HG03045 (cell line): Measurements from ENCODE around the gene ZNF32.

Experiments used
- ATAC-seq: cut with Tn5 transposase; IDR thresholded peaks from one replicate; pipeline ENCODE4 v1.9.1; 2021; ENCODE audit warnings: mild to moderate bottlenecking, moderate library complexity; ENCODE audit not compliant: unreplicated experiment

Gene ZNF32

DNA sequence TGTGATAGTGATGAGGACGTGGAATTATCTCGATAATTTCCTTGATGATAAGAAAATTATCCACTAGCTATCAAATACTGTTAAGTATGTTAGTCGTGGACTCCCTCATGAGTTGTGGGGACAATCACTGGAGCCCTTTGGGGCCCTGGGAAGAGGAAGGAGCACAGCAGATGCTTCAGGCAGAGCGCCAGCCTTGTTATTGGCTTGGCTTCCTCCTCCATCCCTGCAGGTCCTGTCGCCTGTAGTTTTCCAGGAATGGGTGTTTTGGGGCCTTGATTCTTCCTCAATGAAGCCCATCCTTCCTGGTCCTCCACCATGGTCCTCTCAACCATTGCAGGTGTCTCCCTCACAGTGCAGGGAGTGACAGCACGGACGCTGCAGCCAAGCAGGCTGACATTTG is 32.5 kb upstream of the ZNF32 start:
- no peak for ATAC-seq

GRCh38 chr10:43680035-43680434 is 31.4 kb upstream of the ZNF32 start:
- no peak for ATAC-seq

DNA sequence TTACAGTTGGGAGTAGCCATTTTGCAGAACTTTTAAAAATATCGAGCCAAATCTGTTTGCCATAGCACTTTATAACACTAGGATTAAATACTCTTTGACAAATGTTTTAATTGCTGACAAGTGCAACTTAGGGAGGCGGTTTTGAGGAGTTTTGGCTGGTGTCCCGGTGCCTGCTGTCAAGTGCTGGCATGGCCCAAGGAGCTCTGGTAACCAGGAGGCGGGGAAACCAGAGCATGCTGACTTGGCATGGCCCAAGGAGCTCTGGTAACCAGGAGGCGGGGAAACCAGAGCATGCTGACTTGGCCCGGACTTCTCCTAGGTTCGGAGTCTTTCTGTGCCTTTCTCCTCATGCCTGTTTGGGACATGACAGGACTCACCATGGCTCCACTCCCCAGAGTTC is 30.8 kb upstream of the ZNF32 start:
- ATAC-seq: no peak

GRCh38 chr10:43678654-43679053 is 30.0 kb upstream of the ZNF32 start:
- no peak for ATAC-seq

- no peak for ATAC-seq
These were observed 28.2 kb upstream of the ZNF32 start for GRCh38 chr10:43676901-43677300.

GRCh38 chr10:43676331-43676730 is 27.6 kb upstream of the ZNF32 start:
- ATAC-seq: no peak

GRCh38 chr10:43674553-43675210 is 26.0 kb upstream of the ZNF32 start:
- ATAC-seq: no peak

GRCh38 chr10:43673471-43673870 is 24.8 kb upstream of the ZNF32 start:
- no peak for ATAC-seq

GRCh38 chr10:43671659-43672531 is 23.2 kb upstream of the ZNF32 start:
- ATAC-seq: no peak

GRCh38 chr10:43669386-43669785 is 20.7 kb upstream of the ZNF32 start:
- no peak for ATAC-seq

DNA sequence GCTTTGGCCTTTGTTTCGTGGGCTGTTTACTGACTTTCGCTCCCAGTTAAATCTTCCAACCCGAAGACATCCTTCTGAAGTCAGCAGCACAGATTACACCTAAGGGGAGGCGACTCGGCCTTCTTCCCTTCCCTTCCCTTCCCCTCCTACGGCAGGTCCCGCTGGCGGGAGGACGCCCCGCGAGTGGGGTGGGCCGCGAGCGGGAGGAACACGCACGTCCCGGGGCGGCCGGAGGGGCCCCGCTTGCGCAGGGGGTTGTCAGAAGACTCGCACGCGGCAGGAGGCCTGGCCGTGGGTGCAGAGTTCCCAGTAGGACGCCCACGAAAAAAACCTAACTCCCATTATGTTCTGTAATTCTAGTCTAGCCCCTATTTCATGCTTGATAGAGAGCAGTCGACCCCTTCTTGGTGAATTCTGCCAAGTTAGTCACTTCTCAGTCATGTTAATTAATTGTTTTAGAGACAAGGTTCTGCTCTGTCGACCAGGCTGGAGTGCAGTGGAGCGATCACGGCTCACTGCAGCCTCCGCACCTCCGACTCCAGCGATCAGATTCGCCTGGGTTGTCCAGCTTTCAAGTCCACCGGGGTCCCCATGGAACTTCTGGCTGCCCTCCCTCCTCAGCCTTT is 19.2 kb upstream of the ZNF32 start:
- no peak for ATAC-seq

GRCh38 chr10:43667317-43667731 is 18.6 kb upstream of the ZNF32 start:
- no peak for ATAC-seq

DNA sequence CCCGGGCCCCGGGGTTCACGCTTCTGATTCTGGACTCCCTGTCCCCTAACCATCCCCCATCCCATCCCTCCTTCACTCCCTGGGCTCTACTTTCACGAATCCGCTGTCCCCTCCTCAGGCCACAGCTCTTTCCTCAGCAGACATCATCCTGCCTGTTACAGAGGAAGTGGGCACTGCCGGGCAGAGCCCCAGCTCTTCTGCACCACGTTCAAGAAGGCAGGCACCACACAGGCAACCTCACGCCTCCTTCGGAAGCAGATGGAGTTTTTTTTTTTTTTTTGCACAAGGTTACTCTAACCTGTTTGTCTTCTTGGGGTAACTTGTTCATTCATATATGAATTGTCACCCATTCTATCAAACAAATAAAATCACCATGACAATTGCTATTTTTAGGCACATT is 17.9 kb upstream of the ZNF32 start:
- ATAC-seq: no peak

- no peak for ATAC-seq
These were observed 16.4 kb upstream of the ZNF32 start for GRCh38 chr10:43665054-43665453.

DNA sequence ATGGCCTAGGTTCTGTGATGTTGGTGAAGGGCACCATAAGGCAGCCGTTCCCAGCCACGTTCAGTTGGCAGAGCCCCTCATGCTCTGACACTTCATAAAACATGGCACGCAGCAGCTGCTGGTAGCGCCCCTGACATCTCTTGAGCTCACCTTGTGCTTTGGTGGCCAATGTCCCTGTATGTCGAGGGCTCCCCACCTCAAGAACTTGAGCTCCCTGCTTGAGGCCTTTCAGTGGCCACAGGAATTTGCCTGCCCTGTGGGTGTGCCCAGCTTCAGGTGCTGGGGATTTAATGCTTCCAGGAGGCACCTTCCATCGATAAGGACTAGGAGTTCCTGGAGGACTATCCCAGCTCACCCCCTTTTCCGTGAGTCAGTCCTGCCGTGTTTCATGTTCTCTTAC is 9.5 kb upstream of the ZNF32 start:
- no peak for ATAC-seq

DNA sequence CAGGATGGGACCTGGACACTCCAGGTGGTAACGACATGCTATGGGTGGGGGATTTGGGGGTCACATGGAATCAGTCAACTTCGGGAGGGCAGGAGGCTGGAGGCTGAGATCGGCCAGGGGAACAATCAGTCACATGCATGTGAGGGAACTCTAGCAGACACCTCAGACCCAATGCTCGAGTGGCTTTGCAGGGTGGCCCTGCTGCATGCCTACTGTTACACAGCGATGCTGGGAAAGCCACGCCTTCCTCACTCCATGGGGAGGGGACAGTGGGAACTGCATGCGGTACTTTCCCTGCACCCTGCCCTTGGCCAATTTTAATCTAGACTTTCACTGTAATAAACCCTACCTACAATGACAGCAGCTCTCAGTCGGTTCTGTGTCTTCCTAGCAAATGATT is 6.6 kb upstream of the ZNF32 start:
- no peak for ATAC-seq

GRCh38 chr10:43653746-43654145 is 5.1 kb upstream of the ZNF32 start:
- ATAC-seq: no peak

GRCh38 chr10:43649185-43649523 is 473 bp upstream of the ZNF32 start:
- ATAC-seq: peak; percentile 4

DNA sequence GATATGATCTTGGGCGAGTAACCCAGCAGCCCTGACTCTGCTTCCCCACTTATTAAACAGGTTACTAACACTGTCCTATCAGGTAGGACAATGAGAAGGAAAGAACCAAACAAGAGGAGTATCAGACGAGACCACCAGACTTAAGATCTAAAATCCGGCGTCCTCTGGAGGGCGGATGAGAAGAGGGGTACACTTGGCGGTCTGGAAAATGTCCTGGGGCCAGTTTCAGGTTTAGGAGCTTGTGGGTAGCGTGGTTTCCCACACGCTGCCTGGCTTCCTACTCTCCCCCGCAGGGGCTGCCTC is 635 bp downstream of the ZNF32 start:
- ATAC-seq: no peak

GRCh38 chr10:43647576-43647975 is 1.1 kb downstream of the ZNF32 start:
- ATAC-seq: no peak

DNA sequence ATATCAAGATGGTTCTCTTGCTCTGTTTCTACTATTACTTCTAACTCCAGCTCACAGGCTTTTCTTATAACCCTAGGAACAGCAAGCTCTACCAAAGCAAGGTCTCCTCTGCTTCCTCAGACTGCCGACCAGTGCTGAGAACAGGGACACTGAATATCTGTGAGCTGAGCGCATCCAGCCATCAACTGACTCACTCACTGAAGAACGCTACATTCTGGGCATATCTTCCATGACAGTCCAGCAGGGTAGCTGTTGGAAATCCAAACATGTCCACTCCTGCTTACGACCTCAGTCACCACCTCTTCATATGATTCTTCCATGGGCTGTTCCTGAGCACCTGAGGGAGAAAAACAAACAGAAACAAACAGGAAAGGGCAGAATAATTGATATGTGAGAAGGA is 2.8 kb downstream of the ZNF32 start:
- ATAC-seq: no peak

GRCh38 chr10:43644252-43644651 is 4.4 kb downstream of the ZNF32 start:
- no peak for ATAC-seq
